Type B pancreatic cell (in vitro differentiated cells): ENCODE measurements around the gene PDGFA. TPM values are rescaled to one million over a fixed set of nuclear protein-coding genes. Genes with fewer than 3 reads are reported as not detected.

Experiments
- DNase-seq: peaks from one replicate; pipeline ENCODE4 v3.0.0; 2021; ENCODE audit warnings: mixed read lengths; ENCODE audit not compliant: unreplicated experiment; ENCODE audit errors: extremely low spot score
- H3K27ac Mint-ChIP-seq: 2 replicates; pipeline ENCODE4 v1.8.0; 2021; ENCODE audit warnings: mild to moderate bottlenecking, mixed read lengths
- H3K27me3 Mint-ChIP-seq: 2 replicates; pipeline ENCODE4 v1.8.0; 2021; ENCODE audit warnings: mixed read lengths
- H3K36me3 Mint-ChIP-seq: 2 replicates; pipeline ENCODE4 v1.8.0; 2021; ENCODE audit warnings: mixed read lengths
- H3K4me1 Mint-ChIP-seq: one replicate; pipeline ENCODE4 v1.8.0; 2021; ENCODE audit warnings: mixed read lengths; ENCODE audit not compliant: unreplicated experiment
- H3K4me3 Mint-ChIP-seq: 2 replicates; pipeline ENCODE4 v1.8.0; 2021; ENCODE audit warnings: mild to moderate bottlenecking, mixed read lengths
- H3K9me3 Mint-ChIP-seq: 2 replicates; pipeline ENCODE4 v1.8.0; 2021; ENCODE audit warnings: mixed read lengths
- total RNA-seq: library from RNA; stranded (reverse); gene quantifications from 2 replicates; pipeline ENCODE4 v1.2.1, GENCODE V29; 2021; ENCODE audit warnings: low replicate concordance
- TF ChIP-seq, protein P1 (sequence below): fragments of 200-600 bp; sonication (generic); conservative IDR thresholded peaks from 2 replicates; pipeline ENCODE4 v1.5.0; 2021; ENCODE audit warnings: antibody characterized with exemption, mild to moderate bottlenecking

Gene PDGFA
- total RNA-seq, 1 donor from 2014 or later, result 28.1 TPM

DNA sequence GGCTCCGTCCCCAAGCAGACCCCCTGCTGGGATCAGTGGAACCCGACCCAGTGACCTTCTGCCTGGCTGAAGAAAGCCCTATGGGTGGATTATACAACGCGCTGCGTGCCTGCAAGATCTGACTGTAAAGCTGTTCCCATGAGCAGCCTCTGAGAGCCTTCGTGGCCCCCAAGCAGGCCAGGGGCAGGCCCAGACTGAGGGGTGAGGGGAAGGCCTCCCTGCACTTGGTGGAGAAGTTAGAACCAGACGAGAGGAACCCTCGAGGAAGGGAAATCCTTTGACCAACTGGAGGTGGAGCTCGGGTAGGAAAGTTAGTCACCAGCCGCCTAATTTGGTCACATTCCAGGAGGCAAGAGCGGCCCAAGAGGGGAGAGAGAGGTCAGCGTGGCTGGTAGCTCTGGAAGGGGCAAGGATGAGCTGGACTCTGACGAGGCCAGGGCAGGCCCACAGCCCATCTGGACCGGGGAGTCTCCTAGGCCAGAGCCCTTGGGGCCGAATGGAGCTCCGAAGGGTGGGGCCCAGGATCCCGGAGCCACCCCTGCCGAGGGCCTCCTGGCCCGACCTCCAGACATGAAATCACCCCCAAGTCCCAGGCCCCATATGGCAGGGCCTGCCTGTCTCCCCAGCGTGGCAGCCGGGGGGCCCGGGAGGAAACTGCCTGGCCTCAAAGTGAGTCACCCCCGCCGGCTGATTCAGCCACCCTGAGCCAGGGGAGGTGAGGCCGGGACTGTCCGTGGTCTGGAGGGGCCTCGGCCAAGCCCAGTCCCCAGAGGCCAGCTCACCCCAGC, 23.3 kb upstream of the PDGFA start:
- no peak for DNase-seq
- H3K9me3 Mint-ChIP-seq, result no peaks in the 10 kb centered on the region
- no peaks in the 10 kb centered on the region for H3K27me3 Mint-ChIP-seq
- no peak overlapping the region for H3K4me3 Mint-ChIP-seq
- peaks cover 6% of the 10 kb centered on the region for H3K4me1 Mint-ChIP-seq
- no peaks in the 10 kb centered on the region for H3K36me3 Mint-ChIP-seq
- TF ChIP-seq, protein P1, sequence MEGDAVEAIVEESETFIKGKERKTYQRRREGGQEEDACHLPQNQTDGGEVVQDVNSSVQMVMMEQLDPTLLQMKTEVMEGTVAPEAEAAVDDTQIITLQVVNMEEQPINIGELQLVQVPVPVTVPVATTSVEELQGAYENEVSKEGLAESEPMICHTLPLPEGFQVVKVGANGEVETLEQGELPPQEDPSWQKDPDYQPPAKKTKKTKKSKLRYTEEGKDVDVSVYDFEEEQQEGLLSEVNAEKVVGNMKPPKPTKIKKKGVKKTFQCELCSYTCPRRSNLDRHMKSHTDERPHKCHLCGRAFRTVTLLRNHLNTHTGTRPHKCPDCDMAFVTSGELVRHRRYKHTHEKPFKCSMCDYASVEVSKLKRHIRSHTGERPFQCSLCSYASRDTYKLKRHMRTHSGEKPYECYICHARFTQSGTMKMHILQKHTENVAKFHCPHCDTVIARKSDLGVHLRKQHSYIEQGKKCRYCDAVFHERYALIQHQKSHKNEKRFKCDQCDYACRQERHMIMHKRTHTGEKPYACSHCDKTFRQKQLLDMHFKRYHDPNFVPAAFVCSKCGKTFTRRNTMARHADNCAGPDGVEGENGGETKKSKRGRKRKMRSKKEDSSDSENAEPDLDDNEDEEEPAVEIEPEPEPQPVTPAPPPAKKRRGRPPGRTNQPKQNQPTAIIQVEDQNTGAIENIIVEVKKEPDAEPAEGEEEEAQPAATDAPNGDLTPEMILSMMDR, result no peak
- H3K27ac Mint-ChIP-seq, result peak overlapping the region; percentile 29

DNA sequence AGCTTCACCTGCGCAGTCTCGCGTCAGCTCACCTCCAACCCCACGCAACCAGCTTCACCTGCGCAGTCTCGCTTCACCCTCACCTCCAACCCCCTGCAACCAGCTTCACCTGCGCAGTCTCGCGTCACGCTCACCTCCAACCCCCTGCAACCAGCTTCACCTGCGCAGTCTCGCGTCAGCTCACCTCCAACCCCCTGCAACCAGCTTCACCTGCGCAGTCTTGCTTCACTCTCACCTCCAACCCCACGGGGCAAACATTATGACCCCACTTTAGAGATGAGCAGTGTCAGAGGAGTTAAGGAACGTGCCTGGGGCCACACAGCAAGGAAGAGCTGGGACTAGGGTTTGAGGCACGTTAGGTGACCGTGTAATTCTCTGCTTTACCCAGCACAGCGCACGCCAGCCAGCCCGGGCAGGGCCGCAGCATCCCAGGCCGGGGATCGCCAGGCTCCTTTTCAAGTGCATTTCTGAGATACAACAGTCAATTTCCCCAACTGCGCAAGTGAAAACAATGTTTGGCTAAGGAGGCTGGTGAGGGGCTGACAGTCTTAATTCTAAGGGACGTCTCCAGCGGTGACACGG, 22.6 kb upstream of the PDGFA start:
- no peaks in the 10 kb centered on the region for H3K9me3 Mint-ChIP-seq
- TF ChIP-seq, protein P1, result no peak
- DNase-seq, result no peak
- H3K27me3 Mint-ChIP-seq, result no peaks in the 10 kb centered on the region
- peak overlapping the region; percentile 29 for H3K27ac Mint-ChIP-seq
- peaks cover 6% of the 10 kb centered on the region for H3K4me1 Mint-ChIP-seq
- no peaks in the 10 kb centered on the region for H3K36me3 Mint-ChIP-seq
- no peak overlapping the region for H3K4me3 Mint-ChIP-seq

DNA sequence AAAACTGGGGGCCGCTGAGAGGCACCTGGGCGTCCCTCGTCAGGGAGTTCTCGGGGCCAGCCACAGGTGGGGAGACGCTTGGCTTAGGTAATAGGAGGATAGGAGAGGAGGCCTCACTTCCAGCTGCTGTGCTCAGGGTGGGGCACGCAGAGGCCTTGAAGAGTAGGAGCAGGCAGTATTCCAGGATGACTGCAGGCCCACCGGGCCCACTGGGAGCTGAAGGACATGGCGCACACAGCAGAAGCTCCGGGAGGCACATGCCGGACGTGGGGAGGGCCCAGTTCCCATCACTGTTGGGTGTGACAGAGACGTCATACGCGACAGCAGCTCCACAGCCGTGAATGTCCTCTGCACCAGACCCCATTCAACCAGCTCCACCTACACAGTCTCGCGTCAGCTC, 22.0 kb upstream of the PDGFA start:
- TF ChIP-seq, protein P1, result no peak
- no peaks in the 10 kb centered on the region for H3K27me3 Mint-ChIP-seq
- H3K4me1 Mint-ChIP-seq, result peaks cover 6% of the 10 kb centered on the region
- no peaks in the 10 kb centered on the region for H3K36me3 Mint-ChIP-seq
- no peak for DNase-seq
- no peak overlapping the region for H3K4me3 Mint-ChIP-seq
- H3K9me3 Mint-ChIP-seq, result no peaks in the 10 kb centered on the region
- no peak overlapping the region for H3K27ac Mint-ChIP-seq

DNA sequence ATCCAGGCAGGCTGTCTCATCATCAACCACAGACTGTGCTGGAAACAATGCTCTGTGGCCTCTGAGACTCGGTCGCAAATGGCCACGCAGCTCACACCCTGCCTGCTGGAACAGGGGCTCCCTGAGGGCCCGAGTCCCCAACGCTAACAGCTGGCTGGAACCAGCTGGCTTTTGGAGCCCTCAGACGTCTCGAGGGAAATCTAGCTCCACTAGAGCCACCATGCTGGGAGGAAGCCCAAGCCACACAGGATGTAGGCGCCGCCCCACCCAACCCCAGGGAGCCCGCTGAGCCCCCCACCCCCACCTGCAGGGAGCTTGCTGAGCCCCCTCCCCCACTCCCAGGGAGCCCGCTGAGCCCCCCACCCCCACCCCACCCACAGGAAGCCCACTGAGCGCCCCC, 21.4 kb upstream of the PDGFA start:
- H3K27ac Mint-ChIP-seq, result no peak overlapping the region
- no peak overlapping the region for H3K4me3 Mint-ChIP-seq
- no peaks in the 10 kb centered on the region for H3K27me3 Mint-ChIP-seq
- TF ChIP-seq, protein P1, result no peak
- no peaks in the 10 kb centered on the region for H3K36me3 Mint-ChIP-seq
- H3K9me3 Mint-ChIP-seq, result no peaks in the 10 kb centered on the region
- DNase-seq, result no peak
- peaks cover 6% of the 10 kb centered on the region for H3K4me1 Mint-ChIP-seq

DNA sequence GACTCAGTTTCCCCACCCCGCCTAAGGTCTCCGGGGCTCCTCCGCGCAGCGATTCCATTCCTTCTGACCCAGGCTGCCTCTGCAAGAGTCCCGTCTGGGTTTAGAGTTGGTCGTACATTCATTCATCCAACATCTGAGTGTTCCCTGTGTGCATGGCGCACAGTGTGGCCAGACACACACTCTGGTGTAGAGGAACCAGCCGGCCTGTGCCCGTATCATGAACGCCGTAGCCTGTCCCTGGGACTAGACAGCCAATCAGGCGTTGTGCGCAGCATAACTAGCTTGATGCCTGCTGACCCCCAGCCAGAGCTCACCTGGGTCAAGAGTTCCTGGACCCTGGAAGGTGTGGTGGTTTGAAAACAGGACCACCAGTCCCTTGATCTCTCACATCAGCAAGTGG, 20.9 kb upstream of the PDGFA start:
- Mint-ChIP-seq H3K27me3 (no peaks in the 10 kb centered on the region), H3K36me3 (no peaks in the 10 kb centered on the region), H3K27ac (peak overlapping the region; percentile 72), H3K4me1 (peaks cover 6% of the 10 kb centered on the region), H3K4me3 (no peak overlapping the region), H3K9me3 (no peaks in the 10 kb centered on the region)
- TF ChIP-seq, protein P1, result no peak
- no peak for DNase-seq
